WTC11 (cell line): Measurements from ENCODE around the gene NCKAP5. TPM values are rescaled to one million over a fixed set of nuclear protein-coding genes. Genes with fewer than 3 reads are reported as not detected.
A peak's percentile ranks its signal among the peaks of the same experiment; 100 is the strongest.

Source experiments
- ATF3 ChIP-seq: sonication (generic); formaldehyde crosslinking; conservative IDR thresholded peaks from 2 replicates; pipeline ENCODE4 v1.8.1; 2022; ENCODE audit warnings: mild to moderate bottlenecking, missing genetic modification reagents
- CTCF ChIP-seq: fragments of 200-600 bp; IDR thresholded peaks from 2 replicates; pipeline ENCODE4 v1.8.0; 2022; ENCODE audit warnings: antibody characterized with exemption
- E2F1 ChIP-seq: sonication (generic); formaldehyde crosslinking; IDR thresholded peaks from 2 replicates; pipeline ENCODE4 v1.8.0; 2022; ENCODE audit warnings: mild to moderate bottlenecking, missing genetic modification reagents
- ELF4 ChIP-seq: sonication (generic); formaldehyde crosslinking; IDR thresholded peaks from 2 replicates; pipeline ENCODE4 v1.8.1; 2022; ENCODE audit warnings: low read depth, mild to moderate bottlenecking, moderate library complexity, missing genetic modification reagents
- EMX1 ChIP-seq: fragments of 250-450 bp; sonication (Bioruptor Pico); IDR thresholded peaks from 2 replicates; pipeline ENCODE4 v1.8.0; 2021; ENCODE audit warnings: mild to moderate bottlenecking
- ESRRA ChIP-seq: sonication (generic); formaldehyde crosslinking; IDR thresholded peaks from 2 replicates; pipeline ENCODE4 v1.8.1; 2022; ENCODE audit warnings: mild to moderate bottlenecking, missing genetic modification reagents, borderline replicate concordance
- FOXP4 ChIP-seq: sonication (generic); formaldehyde crosslinking; IDR thresholded peaks from 2 replicates; pipeline ENCODE4 v1.8.0; 2022; ENCODE audit warnings: mild to moderate bottlenecking, missing genetic modification reagents
- GABPB1 ChIP-seq: sonication (generic); formaldehyde crosslinking; IDR thresholded peaks from 2 replicates; pipeline ENCODE4 v1.8.1; 2023; ENCODE audit warnings: mild to moderate bottlenecking, missing genetic modification reagents
- HMGA2 ChIP-seq: fragments of 250-450 bp; sonication (Bioruptor Pico); IDR thresholded peaks from 2 replicates; pipeline ENCODE4 v1.4.0; 2021; ENCODE audit warnings: mild to moderate bottlenecking, moderate library complexity
- HMGXB4 ChIP-seq: sonication (generic); formaldehyde crosslinking; IDR thresholded peaks from 2 replicates; pipeline ENCODE4 v1.8.1; 2023; ENCODE audit warnings: mild to moderate bottlenecking, moderate library complexity, missing genetic modification reagents
- IRF1 ChIP-seq: sonication (generic); formaldehyde crosslinking; IDR thresholded peaks from 2 replicates; pipeline ENCODE4 v1.8.0; 2023; ENCODE audit warnings: missing genetic modification reagents
- IRF2 ChIP-seq: sonication (generic); formaldehyde crosslinking; IDR thresholded peaks from 2 replicates; pipeline ENCODE4 v1.8.0; 2022; ENCODE audit warnings: low read depth, missing genetic modification reagents, borderline replicate concordance
- NFATC4 ChIP-seq: fragments of 250-450 bp; sonication (Bioruptor Pico); IDR thresholded peaks from 2 replicates; pipeline ENCODE4 v1.9.0; 2021; ENCODE audit warnings: mild to moderate bottlenecking
- NFE2L1 ChIP-seq: sonication (generic); formaldehyde crosslinking; IDR thresholded peaks from 2 replicates; pipeline ENCODE4 v1.8.1; 2023; ENCODE audit warnings: missing genetic modification reagents
- NFYB ChIP-seq: sonication (generic); formaldehyde crosslinking; conservative IDR thresholded peaks from 2 replicates; pipeline ENCODE4 v1.8.0; 2022; ENCODE audit warnings: low read depth, missing genetic modification reagents
- NR2C2 ChIP-seq: sonication (generic); formaldehyde crosslinking; IDR thresholded peaks from 2 replicates; pipeline ENCODE4 v1.8.0; 2022; ENCODE audit warnings: mild to moderate bottlenecking, missing genetic modification reagents
- OVOL2 ChIP-seq: fragments of 250-450 bp; sonication (Bioruptor Pico); IDR thresholded peaks from 2 replicates; pipeline ENCODE4 v1.9.0; 2021; ENCODE audit warnings: mild to moderate bottlenecking, borderline replicate concordance
- PRRX2 ChIP-seq: fragments of 250-450 bp; sonication (Bioruptor Pico); IDR thresholded peaks from 2 replicates; pipeline ENCODE4 v1.8.0; 2021; ENCODE audit warnings: mild to moderate bottlenecking
- RORB ChIP-seq: fragments of 250-450 bp; sonication (Bioruptor Pico); IDR thresholded peaks from 2 replicates; pipeline ENCODE4 v1.9.0; 2021; ENCODE audit warnings: mild to moderate bottlenecking
- SMAD3 ChIP-seq: sonication (generic); formaldehyde crosslinking; IDR thresholded peaks from 2 replicates; pipeline ENCODE4 v1.8.0; 2022; ENCODE audit warnings: missing genetic modification reagents, mild to moderate bottlenecking, borderline replicate concordance
- TEAD1 ChIP-seq: sonication (generic); formaldehyde crosslinking; IDR thresholded peaks from 2 replicates; pipeline ENCODE4 v1.8.0; 2022; ENCODE audit warnings: mild to moderate bottlenecking, missing genetic modification reagents
- TEAD4 ChIP-seq: sonication (generic); formaldehyde crosslinking; IDR thresholded peaks from 2 replicates; pipeline ENCODE4 v1.8.0; 2022; ENCODE audit warnings: mild to moderate bottlenecking, missing genetic modification reagents
- USF1 ChIP-seq: sonication (generic); formaldehyde crosslinking; IDR thresholded peaks from 2 replicates; pipeline ENCODE4 v1.8.0; 2022; ENCODE audit warnings: mild to moderate bottlenecking, missing genetic modification reagents
- ZNF396 ChIP-seq: fragments of 250-450 bp; sonication (Bioruptor Pico); IDR thresholded peaks from 2 replicates; pipeline ENCODE4 v1.8.0; 2021; ENCODE audit warnings: mild to moderate bottlenecking, moderate library complexity, borderline replicate concordance
- ZNF671 ChIP-seq: fragments of 250-450 bp; sonication (Bioruptor Pico); IDR thresholded peaks from 2 replicates; pipeline ENCODE4 v1.8.0; 2021; ENCODE audit warnings: mild to moderate bottlenecking
- total RNA-seq: library from RNA; stranded (reverse); gene quantifications from 3 replicates; pipeline ENCODE4 v1.2.3, GENCODE V29; 2021
- TF ChIP-seq, protein P1 (sequence below): sonication (generic); formaldehyde crosslinking; IDR thresholded peaks from 2 replicates; pipeline ENCODE4 v1.8.1; 2023; ENCODE audit warnings: mild to moderate bottlenecking, missing genetic modification reagents
- TF ChIP-seq, protein P2 (sequence below): sonication (generic); formaldehyde crosslinking; IDR thresholded peaks from 2 replicates; pipeline ENCODE4 v1.8.1; 2022; ENCODE audit warnings: low read depth, missing genetic modification reagents, borderline replicate concordance

NCKAP5 gene
- total RNA-seq, 1 experiment from 2014 or later: 0.55 TPM

DNA sequence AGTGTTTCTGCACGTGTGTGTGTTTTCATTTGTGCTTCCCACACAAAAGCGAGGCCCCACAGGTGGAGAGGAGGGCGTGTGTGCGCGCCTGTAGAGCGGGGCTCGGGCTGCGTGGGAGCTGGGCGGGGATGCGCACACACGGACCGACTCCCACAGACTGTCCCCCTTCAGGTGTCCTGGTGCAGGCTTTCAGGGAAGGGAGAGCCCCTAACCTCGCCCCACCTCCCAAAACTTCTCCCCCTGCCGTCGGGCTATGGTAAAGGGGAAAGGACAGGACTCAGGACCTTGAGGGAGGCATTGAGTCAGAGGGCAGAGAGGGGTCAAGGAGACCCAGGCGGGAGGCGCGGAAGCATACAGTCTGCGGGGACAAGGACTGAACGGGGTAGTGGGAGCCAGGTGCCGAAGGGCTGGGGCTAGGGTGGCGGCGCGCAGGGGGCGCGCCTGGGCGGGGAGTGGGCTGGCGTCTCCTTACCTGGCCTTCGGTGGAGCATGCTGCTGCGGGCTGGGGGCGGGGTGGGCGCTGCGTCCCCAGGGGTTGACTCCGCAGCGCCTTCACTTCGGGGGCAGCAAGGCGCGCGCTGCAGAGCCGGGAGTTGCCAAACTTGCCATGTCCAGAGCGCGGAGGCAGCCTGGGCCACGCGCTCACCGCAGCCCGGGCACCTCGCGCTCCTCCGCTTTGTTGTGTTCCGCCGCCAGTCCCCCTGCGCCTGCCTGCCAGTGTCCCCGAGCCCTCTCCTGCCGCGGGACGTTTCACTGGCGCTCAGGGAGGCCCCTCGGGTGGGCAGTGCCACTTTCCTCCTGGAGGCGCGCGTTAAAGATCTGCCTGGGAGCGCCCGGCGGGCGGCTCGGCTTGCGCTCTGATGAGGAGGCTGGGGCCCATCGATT, 302.0 kb downstream of the NCKAP5 start (continued):
- TF ChIP-seq NFE2L1 (CRISPR knock-in tag) (no peak), GABPB1 (CRISPR knock-in tag) (no peak), EMX1 (CRISPR knock-in tag) (no peak), USF1 (peak; percentile 37), RORB (CRISPR knock-in tag) (no peak), IRF2 (CRISPR knock-in tag) (no peak), FOXP4 (CRISPR knock-in tag) (0 out of 2 replicates have a peak, but pooled peaks have one; percentile 42), SMAD3 (CRISPR knock-in tag) (no peak), OVOL2 (CRISPR knock-in tag) (no peak), CTCF (no peak; the same call in 1 of the 2 replicates), HMGA2 (CRISPR knock-in tag) (no peak), ZNF396 (no peak), ELF4 (CRISPR knock-in tag) (no peak), HMGXB4 (CRISPR knock-in tag) (peak; percentile 75; the same call in 1 of the 2 replicates), NFATC4 (CRISPR knock-in tag) (no peak), PRRX2 (no peak), TEAD4 (CRISPR knock-in tag) (peak; percentile 60; the same call in 1 of the 2 replicates), NR2C2 (no peak), E2F1 (CRISPR knock-in tag) (no peak), IRF1 (no peak), NFYB (no peak), ZNF671 (no peak), ATF3 (CRISPR knock-in tag) (no peak), ESRRA (CRISPR knock-in tag) (no peak), TEAD1 (CRISPR knock-in tag) (0 out of 2 replicates have a peak, but pooled peaks have one; percentile 54)
- TF ChIP-seq, protein P1, sequence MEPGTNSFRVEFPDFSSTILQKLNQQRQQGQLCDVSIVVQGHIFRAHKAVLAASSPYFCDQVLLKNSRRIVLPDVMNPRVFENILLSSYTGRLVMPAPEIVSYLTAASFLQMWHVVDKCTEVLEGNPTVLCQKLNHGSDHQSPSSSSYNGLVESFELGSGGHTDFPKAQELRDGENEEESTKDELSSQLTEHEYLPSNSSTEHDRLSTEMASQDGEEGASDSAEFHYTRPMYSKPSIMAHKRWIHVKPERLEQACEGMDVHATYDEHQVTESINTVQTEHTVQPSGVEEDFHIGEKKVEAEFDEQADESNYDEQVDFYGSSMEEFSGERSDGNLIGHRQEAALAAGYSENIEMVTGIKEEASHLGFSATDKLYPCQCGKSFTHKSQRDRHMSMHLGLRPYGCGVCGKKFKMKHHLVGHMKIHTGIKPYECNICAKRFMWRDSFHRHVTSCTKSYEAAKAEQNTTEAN (CRISPR knock-in tag): no peak
- TF ChIP-seq, protein P2, sequence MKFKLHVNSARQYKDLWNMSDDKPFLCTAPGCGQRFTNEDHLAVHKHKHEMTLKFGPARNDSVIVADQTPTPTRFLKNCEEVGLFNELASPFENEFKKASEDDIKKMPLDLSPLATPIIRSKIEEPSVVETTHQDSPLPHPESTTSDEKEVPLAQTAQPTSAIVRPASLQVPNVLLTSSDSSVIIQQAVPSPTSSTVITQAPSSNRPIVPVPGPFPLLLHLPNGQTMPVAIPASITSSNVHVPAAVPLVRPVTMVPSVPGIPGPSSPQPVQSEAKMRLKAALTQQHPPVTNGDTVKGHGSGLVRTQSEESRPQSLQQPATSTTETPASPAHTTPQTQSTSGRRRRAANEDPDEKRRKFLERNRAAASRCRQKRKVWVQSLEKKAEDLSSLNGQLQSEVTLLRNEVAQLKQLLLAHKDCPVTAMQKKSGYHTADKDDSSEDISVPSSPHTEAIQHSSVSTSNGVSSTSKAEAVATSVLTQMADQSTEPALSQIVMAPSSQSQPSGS (CRISPR knock-in tag): no peak
